GM12875 (cell line): ENCODE data around the gene ACR.

Source experiments
- H3K4me3 ChIP-seq: one replicate; pipeline ENCODE4 v1.5.1; 2011; ENCODE audit warnings: low read depth, low read length, control low read depth
- CTCF ChIP-seq: IDR thresholded peaks from 2 replicates; pipeline ENCODE4 v1.5.1; 2011; ENCODE audit warnings: low read depth, mild to moderate bottlenecking, control low read depth, inconsistent platforms, low read length, moderate library complexity, borderline replicate concordance; ENCODE audit not compliant: insufficient read depth

Gene ACR

GRCh38 chr22:50703726-50704509 lies 34.1 kb upstream of the ACR start:
- H3K4me3 ChIP-seq, result no peak overlapping the region
- no peak for TF ChIP-seq CTCF

- no peak for TF ChIP-seq CTCF
- H3K4me3 ChIP-seq, result no peak overlapping the region
Measured at GRCh38 chr22:50704510-50705218, 33.3 kb upstream of the ACR start.

GRCh38 chr22:50705219-50705691 lies 32.7 kb upstream of the ACR start:
- TF ChIP-seq CTCF, result no peak
- no peak overlapping the region for H3K4me3 ChIP-seq

GRCh38 chr22:50705851-50706351 lies 32.1 kb upstream of the ACR start:
- TF ChIP-seq CTCF, result no peak
- H3K4me3 ChIP-seq, result no peak overlapping the region

GRCh38 chr22:50706481-50707125 lies 31.4 kb upstream of the ACR start:
- TF ChIP-seq CTCF, result no peak
- H3K4me3 ChIP-seq, result no peak overlapping the region

GRCh38 chr22:50708474-50708873 lies 29.5 kb upstream of the ACR start:
- no peak for TF ChIP-seq CTCF
- H3K4me3 ChIP-seq, result no peak overlapping the region
